Osteocyte (in vitro differentiated cells): ENCODE data around the gene SNX32. TPM values are rescaled to one million over a fixed set of nuclear protein-coding genes. Genes with fewer than 3 reads are reported as not detected.

Experiments used
- DNase-seq: peaks from one replicate; pipeline ENCODE4 v3.0.0; 2021; ENCODE audit warnings: mixed read lengths; ENCODE audit not compliant: unreplicated experiment; ENCODE audit errors: extremely low spot score
- H3K27ac Mint-ChIP-seq: one replicate; pipeline ENCODE4 v1.8.0; 2021; ENCODE audit warnings: mild to moderate bottlenecking, mixed read lengths; ENCODE audit not compliant: unreplicated experiment
- H3K27me3 Mint-ChIP-seq: one replicate; pipeline ENCODE4 v1.8.0; 2021; ENCODE audit warnings: mixed read lengths; ENCODE audit not compliant: unreplicated experiment
- H3K36me3 Mint-ChIP-seq: one replicate; pipeline ENCODE4 v1.8.0; 2021; ENCODE audit warnings: mixed read lengths; ENCODE audit not compliant: unreplicated experiment
- H3K4me1 Mint-ChIP-seq: one replicate; pipeline ENCODE4 v1.8.0; 2021; ENCODE audit warnings: mixed read lengths; ENCODE audit not compliant: unreplicated experiment
- H3K4me3 Mint-ChIP-seq: one replicate; pipeline ENCODE4 v1.8.0; 2021; ENCODE audit warnings: mild to moderate bottlenecking, moderate library complexity, mixed read lengths; ENCODE audit not compliant: unreplicated experiment
- H3K9me3 Mint-ChIP-seq: one replicate; pipeline ENCODE4 v1.8.0; 2021; ENCODE audit warnings: mixed read lengths; ENCODE audit not compliant: unreplicated experiment
- CTCF ChIP-seq: fragments of 200-600 bp; sonication (generic); IDR thresholded peaks from 2 replicates; pipeline ENCODE4 v1.5.0; 2021; ENCODE audit warnings: antibody characterized with exemption, mild to moderate bottlenecking, moderate library complexity
- total RNA-seq: library from RNA; stranded (reverse); gene quantifications from 2 replicates; pipeline ENCODE4 v1.2.1, GENCODE V29; 2021

Gene SNX32
- total RNA-seq, 1 donor from 2014 or later: 4.0 TPM

GRCh38 chr11:65886826-65887722, 53.3 kb downstream of the SNX32 start:
- peaks cover 22% of the 10 kb centered on the region for H3K36me3 Mint-ChIP-seq
- H3K27me3 Mint-ChIP-seq: no peaks in the 10 kb centered on the region
- TF ChIP-seq CTCF: no peak
- H3K4me1 Mint-ChIP-seq: peaks cover 46% of the 10 kb centered on the region
- peak overlapping the region; percentile 98 for H3K4me3 Mint-ChIP-seq
- H3K27ac Mint-ChIP-seq: peak overlapping the region; percentile 99
- DNase-seq: no peak
- no peaks in the 10 kb centered on the region for H3K9me3 Mint-ChIP-seq

GRCh38 chr11:65887723-65888162, 54.0 kb downstream of the SNX32 start:
- Mint-ChIP-seq H3K4me1 (peaks cover 53% of the 10 kb centered on the region), H3K27me3 (no peaks in the 10 kb centered on the region), H3K27ac (peak overlapping the region; percentile 99), H3K4me3 (peak overlapping the region; percentile 98), H3K9me3 (no peaks in the 10 kb centered on the region), H3K36me3 (peaks cover 24% of the 10 kb centered on the region)
- no peak for TF ChIP-seq CTCF
- no peak for DNase-seq

- Mint-ChIP-seq H3K4me3 (peak within 1 kb of the TSS; percentile 98), H3K36me3 (peaks cover 24% of the 10 kb centered on the region), H3K4me1 (peaks cover 58% of the 10 kb centered on the region), H3K27ac (peak within 1 kb of the TSS; percentile 99), H3K27me3 (no peaks in the 10 kb centered on the region), H3K9me3 (no peaks in the 10 kb centered on the region)
- TF ChIP-seq CTCF: peak; percentile 78
- DNase-seq: peak; percentile 99
These were observed 54.5 kb downstream of the SNX32 start, which contains the start of gene FIBP for GRCh38 chr11:65888163-65888814. TSS of gene FIBP (minus strand) at chr11:65888471. CDS start at chr11:65888418, 53 bp downstream.

GRCh38 chr11:65890324-65891218, 56.8 kb downstream of the SNX32 start, which contains the start of gene CCDC85B:
TSS of gene CCDC85B (plus strand) at chr11:65890673. CDS start at chr11:65890784, 111 bp downstream.
- Mint-ChIP-seq H3K27ac (peak within 1 kb of the TSS; percentile 99), H3K9me3 (no peaks in the 10 kb centered on the region), H3K4me1 (peaks cover 65% of the 10 kb centered on the region), H3K4me3 (peak within 1 kb of the TSS; percentile 98), H3K27me3 (no peaks in the 10 kb centered on the region), H3K36me3 (peaks cover 14% of the 10 kb centered on the region)
- DNase-seq: peak; percentile 98
- TF ChIP-seq CTCF: peak; percentile 40
